Stimulated activated CD4-positive, alpha-beta T cell treated with anti-CD3 and anti-CD28 coated beads, TNF-alpha, amount 100 ng/mL, for 1 hour (primary cell): ENCODE results near the gene RPH3AL.

Source experiments
- DNase-seq, 3 donors: peaks; one replicate each; pipeline ENCODE4 v3.0.0-alpha.2; 2020; ENCODE audit warnings: low read depth in 3 of 3, low spot score in 1 of 3

The RPH3AL gene

GRCh38 chr17:336110-337021 is 16.2 kb downstream of the RPH3AL start:
- peak in 1 of 3 donors; percentile 26 for DNase-seq

DNA sequence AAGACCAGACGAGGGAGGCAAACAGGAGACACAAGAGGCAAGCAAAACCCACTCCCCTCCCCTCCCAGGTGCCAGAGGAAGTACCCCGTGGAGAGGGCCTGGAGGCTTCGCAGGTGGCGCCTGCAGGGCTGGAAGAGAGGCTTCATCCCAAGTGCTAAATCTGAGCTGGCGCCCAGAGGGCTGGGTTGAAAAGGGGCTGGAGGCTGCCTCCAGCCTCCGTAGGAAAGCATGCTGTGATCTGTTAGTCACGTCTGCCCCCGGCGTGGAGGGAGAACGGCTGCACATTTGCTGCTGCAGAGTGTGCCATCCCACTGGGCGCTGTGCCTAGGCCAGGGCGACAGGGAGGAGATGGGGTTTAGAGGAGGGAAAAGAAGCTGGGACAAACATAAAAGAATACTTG is 16.9 kb downstream of the RPH3AL start:
- no peak for DNase-seq

DNA sequence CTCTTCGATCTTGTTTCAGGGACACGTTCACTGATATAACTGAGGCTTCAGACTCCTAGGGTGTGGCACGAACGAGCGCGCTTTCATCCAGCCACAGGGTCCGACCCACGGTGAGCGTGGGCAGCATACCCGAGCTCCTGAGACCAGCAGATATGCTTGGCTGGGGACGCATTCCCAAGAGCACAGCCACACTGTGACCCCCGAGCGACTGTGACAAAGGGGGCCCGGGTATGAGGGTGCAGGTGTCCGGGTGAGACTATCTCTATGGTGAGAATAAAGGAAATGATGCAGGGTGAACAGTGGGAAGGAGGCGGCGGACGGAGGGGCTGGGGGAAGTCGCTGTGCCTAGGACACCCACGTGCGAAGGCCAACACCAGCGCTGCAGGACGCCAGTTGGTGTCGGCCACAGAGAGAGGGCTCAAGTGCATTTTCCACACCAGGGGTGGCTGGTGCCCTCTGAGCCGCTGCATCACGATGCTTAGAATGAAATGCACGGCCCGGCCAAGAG is 17.6 kb downstream of the RPH3AL start:
- DNase-seq = no peak

DNA sequence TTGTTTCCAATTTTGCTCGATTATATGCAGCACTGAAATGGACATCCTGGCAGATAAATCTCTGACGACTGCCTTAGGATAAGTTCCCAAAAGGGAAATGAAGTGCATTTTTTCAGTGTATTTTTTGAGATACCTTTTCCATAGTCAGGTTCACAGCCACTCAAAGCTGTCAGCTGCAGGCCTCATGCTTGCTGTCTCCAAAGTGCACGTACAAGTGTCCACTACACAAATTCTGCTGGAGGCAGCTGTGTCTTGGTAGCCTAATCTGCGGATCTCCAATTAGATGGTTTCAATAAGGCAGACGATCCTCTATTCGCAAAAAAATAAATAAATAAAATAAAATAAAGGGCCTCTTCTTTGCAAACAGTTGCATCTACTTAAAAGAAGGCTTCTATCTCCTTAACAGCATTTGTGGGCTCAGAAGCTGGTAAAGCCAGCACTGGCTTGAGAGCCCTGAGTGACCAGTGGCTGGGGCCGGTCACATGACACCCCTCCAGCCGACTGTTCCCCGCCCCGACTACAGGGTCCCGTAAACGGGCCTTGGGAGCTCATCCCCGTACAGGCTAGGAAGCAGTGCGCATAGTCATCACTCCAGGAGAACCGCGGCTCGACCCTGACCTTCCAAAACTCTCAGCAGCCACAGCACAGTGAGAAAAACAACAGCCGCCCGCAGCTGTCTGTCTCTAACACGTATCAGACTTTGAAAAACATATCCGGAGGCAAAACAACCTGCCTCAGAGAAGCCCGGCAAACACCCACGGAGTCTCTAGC is 18.8 kb downstream of the RPH3AL start:
- no peak for DNase-seq

GRCh38 chr17:332558-333322 is 19.9 kb downstream of the RPH3AL start:
- DNase-seq = no peak

- DNase-seq = no peak
Observed at GRCh38 chr17:332023-332422, 20.6 kb downstream of the RPH3AL start.

DNA sequence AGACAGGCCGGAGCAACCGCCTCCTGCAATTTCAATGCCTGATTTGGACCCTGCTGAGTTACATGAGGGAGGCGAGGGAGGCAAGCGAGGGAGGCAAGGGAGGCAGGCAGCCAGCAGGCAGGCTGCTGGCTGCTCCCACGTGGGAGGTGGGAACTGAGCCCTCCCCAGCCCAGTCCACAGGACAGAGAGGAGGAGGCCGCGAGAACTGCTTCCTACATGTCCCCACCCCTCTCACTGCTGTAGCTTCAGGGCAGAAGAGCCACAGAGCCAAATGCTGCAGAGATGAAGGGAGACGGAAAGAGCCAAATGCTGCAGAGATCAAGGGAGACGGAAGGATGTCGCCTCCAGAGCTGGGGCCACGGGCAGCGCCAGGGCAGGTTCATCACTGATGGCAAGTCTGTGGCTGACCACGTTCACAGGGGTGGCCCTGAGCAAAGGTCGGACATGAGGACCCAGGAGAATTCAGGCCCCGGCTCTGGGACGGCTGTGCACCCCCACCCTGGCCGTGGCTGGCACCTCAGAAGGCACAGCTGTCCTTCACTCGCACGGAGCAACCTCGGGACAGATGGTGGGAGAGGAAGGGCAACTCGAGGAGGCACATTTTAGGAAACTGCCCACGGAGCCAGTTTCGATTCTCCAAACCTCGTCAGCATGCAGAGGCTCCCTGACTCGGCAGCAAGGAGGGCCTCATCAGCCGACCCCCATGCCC is 21.5 kb downstream of the RPH3AL start:
- no peak for DNase-seq

GRCh38 chr17:329784-330420 is 22.7 kb downstream of the RPH3AL start:
- DNase-seq = no peak

- DNase-seq = no peak
Observed at GRCh38 chr17:327971-328370, 24.6 kb downstream of the RPH3AL start.

DNA sequence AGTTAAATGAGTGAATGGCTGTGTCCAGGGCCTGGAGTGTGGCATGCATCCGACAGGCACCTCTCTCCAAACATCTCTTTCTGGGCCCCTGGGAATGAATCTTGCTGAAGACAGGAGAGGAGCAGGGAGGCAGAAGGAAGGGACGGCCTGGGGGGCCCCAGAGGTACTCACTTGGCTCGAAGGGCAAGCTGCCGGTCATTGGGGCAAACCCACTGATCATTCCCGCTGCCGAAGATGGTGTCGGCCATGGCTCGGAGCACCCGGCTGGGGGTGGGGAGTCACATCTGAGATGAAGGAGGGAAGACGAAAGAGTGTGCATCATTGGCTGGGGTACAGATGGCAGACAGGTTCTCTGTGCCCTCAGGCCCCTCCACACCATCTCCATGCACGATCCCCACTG is 25.3 kb downstream of the RPH3AL start:
- no peak for DNase-seq

DNA sequence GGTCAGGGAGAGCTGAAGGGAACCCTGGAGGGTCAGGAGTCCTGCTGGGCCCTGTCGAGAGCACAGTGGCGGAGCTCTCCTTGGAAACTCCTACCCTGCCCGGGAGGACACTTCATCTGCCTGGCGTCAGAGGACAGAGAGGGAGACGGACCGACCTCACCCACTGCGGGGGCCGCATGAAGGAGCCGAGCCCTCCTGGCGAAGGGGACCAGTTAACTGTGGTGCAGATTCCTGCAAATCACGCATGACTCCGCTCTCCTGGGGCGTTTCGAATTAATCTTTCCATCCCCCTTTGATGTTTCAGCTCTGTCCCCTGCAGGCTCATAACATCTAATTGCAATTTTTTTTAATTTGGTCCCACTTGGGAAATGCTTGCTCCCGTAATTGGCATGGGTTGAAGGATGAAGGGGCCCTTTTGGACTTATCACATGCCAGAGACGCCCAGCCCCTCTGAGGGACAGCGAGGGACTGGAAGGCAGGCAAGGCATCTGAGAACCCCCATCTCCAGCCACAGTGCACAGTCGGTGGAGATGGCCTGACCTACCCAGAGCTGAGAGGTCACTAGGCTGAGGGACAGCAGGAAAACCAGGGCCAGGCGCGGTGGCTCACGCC is 26.5 kb downstream of the RPH3AL start:
- no peak for DNase-seq

- DNase-seq = no peak
Observed at GRCh38 chr17:325270-326009, 27.2 kb downstream of the RPH3AL start.

GRCh38 chr17:323721-324571 is 28.7 kb downstream of the RPH3AL start:
- no peak for DNase-seq

GRCh38 chr17:323181-323580 is 29.4 kb downstream of the RPH3AL start:
- DNase-seq = no peak

DNA sequence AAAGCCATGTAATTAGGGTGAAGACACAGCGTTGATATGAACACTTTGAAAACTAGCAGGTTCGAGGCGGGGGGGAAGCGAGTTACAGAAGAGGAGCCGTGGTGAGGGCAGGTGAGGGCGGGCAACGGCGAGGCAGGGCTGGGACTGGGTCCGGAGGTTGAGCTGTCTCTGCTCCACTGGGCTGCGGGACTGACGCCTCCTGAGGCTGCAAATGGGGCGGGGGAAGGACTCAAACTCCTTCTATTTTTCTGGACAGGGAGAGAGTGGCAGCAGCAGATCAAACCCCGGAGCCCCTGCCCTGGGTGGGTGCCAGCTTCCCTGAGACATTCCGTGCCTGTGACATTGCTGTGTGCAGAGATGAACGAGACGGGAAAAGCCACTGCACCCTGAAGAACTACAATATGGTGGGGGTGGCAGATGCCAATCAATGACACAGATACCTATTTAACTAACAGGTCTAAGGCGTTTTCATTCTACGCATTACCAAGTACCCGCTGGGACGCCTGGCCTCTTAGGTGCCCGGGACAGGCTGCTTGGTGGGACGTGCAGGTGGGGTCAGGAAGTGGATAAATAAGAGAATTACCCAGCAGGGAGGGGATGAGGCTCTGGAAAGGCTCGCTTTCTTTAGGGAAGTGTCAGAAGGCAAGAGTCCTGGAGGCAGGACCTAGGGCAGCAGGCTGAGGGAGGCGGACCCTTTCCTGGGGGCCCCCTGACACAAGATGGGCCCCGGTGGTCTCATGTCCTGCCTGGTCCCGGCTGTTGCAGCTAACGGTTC is 30.4 kb downstream of the RPH3AL start:
- DNase-seq = no peak

DNA sequence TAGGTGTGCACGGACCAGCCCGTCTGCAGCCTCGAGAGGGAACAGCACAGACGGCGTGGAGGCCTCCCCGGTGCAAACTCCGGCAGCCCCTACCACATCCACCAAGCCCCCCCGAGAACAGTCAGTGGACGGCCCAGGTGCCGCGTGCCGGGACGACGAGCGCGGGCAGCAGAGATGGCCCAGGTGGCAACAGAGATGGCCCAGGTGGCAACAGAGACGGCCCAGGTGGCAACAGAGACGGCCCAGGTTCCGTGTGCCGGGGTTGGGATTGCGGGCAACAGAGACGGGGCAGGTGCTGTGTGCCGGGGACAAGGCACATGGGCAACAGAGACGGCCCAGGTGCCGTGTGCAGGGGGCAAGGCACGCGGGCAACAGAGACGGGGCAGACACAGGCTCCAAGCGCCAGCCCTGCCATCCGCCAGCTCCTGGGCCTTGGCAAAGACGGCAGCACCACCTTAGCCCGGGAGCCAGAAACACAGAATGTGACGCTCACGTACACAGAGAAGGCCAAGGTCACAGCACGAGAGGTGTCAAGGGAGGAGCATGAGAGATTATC is 31.1 kb downstream of the RPH3AL start:
- no peak for DNase-seq

DNA sequence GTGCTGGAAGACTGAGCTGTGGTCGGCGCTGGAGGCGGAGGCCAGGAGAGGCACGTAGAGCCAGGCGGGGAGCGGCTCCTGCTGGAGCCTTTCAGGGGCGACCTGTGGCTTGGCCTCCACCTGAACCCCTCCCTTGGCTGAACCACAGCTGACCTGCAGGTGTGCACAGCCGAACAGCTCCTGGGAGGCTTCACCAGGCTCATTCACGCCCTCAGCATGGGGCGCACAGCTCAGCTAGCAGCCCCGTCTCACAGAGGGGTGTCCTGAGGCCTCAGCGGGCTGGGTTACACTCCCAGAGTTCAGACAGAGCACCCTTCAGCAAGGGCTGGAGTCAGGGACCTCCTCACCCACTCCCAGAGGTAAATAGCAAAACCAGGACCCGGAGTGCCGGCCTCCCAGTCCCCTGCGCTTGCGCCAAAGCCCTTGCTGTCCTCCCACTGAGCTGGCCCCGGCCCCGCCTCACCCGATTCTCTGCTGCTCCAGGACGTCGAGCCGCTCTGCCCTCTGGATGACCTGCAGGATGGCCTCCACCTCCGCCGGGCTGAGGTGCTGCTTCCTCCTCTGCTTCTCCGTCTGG is 31.7 kb downstream of the RPH3AL start:
- DNase-seq = no peak
